DMS53 treated with DMSO at 0.1 percent for 48 hours (cell line): ENCODE results near the gene VIPR2.

Experiments used
- DNase-seq: peaks from one replicate; lab custom pipeline; 2025; ENCODE audit not compliant: unreplicated experiment; lab: John Stamatoyannopoulos, UW

VIPR2 gene

DNA sequence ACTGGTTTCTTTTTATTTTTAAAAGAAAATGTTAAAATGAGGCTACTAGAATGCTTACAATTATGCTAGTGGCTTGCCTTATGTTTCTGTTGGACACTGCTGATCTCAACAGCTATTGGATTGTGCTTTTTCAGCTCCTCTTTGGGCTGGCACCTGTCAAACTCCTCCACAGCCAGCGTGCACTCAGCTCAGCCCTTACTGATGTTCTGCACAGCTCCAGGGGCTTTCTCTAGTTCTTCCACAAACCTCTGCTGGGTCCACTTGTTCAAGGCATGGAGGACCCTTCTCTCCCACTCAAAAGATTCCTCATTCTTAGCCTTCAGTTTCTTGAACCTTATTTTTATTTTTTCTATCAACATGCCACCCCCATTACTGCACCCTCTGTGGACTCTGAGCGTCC, 96.0 kb downstream of the VIPR2 start:
- DNase-seq: no peak

DNA sequence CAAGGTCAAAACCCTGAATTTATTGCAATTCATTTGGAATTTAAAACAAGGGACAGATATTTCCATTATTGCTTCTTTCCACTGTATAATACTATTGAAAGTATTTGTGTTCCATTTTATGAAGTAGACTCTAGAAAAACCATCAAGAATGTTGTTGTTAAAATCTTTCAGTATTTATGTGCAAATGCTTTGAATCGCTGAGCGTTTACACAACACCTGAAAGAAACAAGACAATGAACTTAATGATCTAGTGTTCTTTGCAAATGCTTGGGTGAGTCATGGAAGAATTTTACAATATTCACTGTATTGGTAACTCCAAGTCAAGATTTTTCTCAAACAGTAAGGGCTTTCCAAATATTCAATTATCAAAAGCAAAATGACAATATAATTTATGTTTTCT, 97.1 kb downstream of the VIPR2 start:
- no peak for DNase-seq

DNA sequence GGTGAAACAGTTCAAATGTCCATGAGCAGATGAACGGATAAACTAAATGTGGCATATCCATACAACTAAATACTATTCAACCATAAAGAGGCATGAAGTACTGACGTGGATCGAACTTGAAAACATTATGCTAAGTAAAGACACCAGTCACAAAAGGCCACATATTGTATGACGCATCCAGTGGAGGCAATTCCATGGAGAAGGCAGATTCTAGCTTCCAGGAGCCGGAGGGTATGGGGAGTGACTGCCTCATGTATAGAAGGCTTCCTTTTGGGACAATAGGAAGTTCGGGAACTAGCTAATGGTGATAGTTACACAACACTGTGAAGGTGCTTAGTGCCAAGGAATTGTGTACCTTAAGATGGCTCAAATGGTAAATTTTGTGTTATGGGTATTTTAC, 98.4 kb downstream of the VIPR2 start:
- no peak for DNase-seq

DNA sequence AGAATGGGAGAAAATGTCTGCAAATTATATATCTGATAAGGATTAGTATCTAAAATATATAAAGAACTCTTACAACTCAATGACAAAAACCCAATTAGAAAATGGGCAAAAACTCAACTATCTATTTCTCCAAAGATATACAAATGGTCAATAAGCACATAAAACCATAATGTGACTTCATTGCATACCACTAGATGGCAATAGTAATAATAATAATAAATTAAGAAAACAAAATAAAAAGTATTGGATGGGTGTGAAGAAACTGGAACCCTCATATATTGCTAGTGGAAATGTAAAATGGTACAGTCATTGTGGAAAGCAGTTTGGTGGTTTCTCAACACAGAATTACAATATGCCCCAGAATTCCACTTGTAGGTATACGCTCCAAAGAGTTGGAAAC, 98.8 kb downstream of the VIPR2 start:
- no peak for DNase-seq

DNA sequence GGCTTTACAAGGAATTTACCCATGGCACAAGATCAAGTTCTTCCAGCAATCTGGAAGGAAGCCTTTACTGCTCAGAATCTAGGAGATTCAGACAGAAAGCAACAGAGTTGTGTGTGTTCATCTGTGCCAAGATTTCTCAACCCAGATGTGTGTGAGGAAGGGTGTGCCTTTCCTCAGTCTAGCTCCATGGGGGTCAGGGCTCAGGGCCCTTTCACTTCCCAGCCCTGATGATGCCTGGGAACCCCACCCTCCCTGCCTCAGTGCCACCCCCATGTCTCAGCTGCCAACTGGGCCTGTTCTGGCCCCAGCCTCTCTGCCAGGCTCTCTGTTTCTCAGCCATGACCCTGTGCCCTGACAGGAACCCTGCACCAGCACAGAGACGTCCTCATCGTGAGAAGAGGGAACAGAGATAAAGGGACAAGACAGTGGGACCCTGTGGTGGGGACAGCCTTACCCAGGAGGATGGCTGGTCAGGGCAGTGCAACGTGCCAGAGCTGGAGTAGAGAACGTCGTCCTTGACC, 102.0 kb downstream of the VIPR2 start:
- DNase-seq: no peak

DNA sequence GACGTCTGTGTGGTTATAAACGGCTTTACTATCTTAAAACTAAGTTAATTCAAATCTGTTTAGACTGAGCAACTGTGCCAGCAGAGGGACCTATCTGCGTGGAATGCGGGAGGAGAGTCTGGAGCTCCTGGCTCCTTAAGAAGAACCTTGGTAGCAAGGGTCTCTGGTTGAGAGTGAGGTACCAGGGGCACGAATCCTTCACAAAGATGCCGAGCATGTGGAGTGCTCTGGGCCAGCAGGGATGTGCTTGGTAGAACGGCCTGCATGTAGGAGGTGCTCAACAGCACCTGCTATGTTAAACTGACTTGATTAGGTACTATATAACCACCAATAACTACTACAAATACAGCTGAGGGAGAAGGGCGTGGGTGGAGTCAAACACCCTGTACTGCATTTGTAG, 102.6 kb downstream of the VIPR2 start:
- DNase-seq: no peak

DNA sequence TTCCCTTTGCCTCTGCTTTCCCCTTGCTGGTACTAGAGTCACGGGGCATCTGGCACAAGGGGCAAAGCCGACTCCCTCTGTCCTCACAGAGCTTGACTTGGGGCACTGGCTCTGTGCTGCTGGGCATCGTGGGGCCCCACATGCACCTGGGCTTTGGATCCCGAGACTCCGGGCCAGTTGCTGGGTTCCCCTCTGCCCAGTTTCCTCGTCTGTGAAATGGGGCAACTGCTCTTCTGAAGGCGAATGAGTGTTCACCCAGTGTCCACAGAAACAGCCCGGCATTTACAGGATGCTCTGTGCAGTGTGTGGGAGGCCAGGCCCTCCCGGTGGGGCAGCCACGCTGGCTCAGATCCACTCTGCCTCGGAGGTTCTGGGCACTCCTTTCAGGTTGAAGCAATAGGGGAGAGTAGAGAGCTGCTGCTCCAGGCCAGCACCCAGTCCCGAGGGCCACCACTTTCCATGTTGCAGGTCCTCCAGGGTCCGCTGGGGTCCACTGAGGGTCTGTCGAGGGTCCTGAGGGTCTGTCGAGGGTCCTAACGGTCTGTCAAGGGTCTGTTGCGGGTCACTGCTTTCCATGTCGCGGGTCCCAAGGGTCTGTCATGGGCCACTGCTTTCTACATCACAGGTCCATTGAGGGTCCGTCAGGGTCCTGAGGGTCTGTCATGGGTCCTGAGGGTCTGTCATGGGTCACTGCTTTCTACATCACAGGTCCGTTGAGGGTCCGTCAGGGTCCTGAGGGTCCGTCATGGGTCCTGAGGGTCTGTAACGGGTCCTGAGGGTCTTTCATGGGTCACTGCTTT, 103.6 kb downstream of the VIPR2 start:
- DNase-seq: no peak

DNA sequence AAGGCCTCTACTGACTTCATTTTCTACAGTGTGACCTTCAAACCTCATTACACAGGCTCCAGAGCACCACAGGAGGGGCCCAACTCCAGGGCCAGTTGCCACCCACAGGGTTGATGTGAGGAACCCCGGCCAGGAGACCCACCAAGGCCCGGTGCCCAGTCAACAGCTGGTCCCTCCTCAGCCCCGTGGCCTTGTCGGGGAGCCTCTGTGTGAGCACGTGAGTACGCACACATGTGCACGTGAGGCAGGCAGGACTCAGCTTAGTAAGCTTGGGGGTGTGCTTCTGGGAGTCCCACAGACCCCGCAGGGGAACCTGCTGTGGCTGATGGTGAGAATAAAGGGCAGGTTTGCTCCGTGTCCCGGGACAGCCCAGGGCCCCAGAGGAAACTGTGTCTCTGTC, 104.5 kb downstream of the VIPR2 start:
- no peak for DNase-seq

DNA sequence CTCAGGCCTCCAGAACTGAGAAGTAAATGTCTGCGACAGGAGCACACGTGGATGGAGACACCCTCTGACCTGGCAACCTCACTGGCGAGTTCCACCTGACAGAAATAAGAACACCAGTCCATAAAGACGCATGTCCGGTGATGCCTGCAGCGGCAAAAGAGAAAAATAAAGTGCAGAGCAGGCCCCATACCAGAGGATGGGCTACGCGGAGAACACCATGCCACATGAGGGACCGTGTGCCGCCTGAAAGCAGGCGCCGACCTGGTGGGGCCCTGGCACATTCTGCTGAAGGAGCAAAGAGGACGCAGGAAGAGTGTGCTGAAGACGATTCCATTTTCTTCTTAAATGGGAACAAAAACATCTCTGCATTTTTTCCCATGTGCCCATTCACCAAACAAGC, 105.0 kb downstream of the VIPR2 start:
- DNase-seq: no peak

DNA sequence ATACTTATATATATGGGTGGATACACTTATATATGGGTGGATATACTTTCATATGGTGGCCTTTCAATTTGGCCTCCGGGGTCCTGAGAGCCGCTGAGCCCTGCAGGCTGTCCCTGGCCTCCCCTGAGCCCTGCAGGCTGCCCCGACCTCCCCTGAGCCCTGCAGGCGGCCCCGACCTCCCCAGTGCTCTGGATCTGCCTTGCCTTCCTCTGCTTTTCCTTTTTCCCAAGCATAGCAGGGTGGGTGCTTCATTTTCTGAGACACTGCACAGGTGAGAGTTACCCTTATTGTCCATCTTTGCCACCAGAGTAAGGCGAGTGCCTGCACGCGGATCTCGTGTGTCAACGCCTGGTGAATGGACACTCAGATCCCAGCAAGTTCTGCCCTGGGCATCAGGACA, 106.6 kb downstream of the VIPR2 start:
- DNase-seq: no peak

DNA sequence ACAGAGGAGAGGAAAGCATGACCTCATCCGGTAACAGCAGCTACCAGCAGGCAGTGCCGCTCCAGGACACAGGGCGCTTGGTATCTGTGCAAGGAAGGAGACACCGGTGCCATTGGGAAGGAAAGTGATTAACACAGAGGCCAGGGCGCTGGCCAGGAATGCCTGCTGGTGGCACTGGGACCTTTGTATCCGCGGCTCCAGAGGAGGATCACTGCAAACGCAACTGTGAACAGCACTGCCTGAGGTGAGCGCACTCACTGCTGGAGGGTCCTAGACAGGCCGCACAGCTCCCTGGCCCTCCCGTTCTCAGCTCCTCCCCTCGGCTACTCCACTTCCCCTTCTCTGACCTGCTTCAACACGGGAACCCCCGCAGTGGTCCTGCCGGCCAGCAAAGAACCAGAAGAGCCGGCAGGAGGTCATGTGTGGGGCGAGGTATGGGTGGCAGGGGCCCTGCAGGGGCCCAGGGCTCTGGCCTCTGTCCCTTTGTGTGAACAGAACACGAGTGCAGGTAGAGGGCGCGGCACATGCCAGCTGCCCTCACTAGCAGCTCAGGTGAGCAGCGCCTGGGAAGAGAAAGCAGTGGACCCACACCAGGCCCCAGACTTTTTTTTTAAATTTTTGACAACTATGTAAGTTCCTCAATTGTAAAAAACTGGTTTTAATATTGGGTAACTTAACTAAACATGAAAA, 107.6 kb downstream of the VIPR2 start:
- no peak for DNase-seq

DNA sequence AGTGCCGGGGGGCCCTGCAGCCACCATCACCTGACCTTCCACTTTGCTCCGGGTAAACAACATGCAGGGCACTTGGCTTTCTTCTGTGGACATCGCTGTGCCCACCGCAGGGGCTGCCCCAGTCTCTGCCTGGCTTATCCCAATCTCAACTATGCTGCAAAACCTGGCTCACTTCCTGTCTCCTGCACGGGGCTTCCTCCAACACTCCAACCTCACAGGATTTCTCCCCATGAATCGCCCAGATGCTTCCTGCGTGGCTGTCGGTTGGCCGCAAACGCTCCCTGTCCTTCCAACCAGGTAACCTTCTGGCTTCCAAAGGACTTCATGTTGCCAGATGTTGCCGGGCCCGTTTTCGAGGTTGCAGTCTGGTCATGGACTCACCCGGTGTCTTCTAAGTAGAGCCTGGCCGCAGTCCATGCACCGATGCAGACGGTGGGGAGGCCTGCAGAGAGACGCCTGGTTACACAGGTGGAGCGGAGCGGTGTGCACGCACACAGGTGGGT, 109.0 kb downstream of the VIPR2 start:
- DNase-seq: no peak

DNA sequence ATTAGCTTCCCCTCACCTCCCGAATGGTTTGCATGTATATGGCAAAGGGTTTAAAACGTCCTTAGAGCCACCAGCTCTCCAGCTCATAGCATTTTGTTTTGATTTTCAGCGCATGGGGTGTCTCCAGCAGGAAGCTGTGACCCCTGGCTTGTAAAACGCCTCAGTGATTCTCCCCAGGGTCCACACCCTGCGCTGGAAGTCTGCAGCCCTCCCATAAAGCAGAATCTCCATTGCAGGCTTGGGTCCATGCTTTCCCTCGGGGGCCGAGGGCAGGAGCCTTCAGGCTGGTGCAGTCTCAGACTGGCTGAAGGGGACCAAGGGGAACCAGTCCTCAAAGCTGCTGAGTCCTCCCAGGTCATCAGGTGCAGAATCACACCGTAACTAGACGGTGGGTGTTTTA, 109.7 kb downstream of the VIPR2 start:
- no peak for DNase-seq

DNA sequence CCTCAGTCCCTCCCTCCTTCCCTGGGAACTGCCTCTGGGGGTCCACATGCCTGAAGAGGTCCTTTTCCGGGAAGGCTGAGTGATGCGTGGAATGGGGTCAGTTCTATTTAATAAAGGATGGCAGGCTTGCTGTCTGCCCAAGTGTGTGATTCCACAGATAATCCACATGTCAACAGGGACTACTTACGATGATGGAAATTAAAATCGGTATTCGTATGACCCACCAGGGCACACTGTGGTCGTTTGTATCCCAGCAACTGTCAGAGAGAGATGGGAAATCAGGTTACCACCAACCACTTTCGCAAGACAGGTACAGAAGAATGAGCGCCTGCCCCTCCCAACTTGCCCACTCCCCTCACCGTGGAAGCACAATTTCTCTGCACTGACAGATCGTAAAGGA, 110.3 kb downstream of the VIPR2 start:
- no peak for DNase-seq

DNA sequence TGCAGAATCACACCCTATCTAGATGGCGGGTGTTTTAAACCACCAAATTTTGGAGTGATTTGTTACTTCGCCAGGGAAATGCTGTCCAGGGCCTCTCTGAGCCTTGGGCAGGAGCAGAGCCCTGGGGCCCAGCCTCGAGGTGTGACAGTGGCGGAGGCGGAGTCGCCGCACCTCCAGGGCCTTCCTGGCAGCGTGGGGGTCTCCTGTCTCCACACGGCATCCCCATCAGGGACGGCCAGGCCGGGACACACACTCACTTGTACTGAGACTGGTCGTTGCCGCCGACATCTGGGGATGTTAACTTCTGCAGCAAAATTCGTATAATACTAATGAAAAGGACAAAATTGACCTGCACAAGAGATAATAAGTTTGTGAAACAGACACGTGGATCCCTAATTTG, 110.7 kb downstream of the VIPR2 start:
- DNase-seq: no peak

DNA sequence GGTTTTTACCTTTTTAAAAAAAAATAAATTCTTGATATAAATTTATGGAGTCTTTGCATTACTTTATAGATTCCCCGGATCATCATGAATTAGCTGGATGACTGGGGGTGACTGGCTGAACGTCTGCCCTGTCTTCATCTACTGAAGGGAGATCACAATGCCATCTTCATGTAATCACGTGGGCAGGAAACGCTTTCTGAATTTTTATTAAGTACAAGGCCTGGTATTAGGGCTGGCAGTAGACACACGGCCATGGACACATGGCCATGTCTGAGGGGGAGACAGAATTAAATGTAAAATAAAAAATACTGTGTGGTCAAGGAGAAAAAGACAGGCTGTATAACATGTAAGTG, 111.2 kb downstream of the VIPR2 start:
- DNase-seq: no peak

DNA sequence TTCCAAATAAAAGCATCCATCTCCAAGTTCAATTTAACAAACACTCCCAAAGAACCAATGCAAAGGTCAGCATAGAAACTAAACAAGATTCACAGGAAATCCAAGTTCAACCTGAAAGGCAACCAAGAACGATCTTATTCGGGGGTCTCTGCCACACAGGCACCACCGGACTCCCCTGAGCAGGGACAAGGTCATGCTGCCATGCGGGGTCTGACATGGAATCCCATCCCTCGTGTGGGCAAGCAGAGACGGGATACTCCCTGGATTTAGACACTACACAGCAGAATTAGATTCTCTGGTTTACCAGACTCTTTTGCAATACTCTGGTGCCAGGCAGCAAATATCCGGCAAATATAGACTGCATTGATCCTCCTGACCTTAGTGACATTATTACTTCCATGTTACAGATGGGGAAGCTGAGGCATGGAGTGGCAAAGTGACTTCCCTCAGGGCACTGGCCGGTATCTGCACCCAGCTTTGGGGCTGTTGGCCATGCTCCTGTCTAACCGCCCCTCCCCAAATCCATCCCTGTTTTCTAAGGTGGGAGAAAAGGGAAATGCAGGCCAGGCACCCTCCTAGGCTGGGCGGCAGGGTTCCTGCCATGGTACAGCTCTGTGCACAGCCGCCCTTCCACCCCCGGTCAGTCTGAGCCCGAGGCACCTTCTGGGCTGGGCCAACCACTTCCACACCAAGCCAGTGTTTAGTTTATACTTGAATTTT, 111.8 kb downstream of the VIPR2 start:
- DNase-seq: no peak

DNA sequence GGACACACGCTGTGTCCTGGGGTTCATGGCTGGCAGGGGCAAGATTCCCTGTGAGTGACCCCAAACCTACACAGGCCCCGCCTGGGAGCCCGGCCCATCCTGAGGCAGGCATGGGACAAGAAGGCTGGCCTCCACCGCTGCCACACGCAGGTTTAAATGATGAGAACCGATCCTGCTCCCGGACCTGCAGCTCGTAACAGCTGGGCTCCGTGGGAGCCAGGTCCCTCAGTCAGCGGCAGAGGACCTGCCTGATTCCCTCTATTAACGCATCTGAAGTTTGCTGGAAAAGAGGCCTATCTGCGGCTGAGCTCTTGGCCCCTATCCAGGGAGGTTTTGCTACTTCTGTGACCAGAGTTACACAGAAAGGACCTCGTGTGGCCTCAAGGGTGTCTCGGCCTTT, 112.3 kb downstream of the VIPR2 start:
- no peak for DNase-seq

DNA sequence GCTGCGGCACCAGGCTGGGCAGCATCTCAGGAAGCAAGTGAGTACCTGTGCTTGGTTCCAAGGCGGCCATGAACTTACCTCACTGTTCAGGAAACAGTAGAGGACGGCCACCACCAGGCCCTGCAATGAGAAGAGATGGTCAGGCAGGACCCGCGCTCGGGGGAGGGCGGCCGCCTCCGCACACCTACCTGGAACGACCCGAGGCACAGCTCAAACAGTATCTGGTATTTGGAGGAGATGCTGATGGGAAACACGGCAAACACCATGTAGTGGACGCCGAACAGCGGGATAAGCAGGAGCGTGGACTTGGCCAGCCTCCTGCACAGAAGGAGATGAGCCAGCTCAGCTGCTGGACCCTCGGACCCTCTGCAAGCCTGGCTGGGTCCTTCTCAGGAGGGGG, 112.9 kb downstream of the VIPR2 start:
- no peak for DNase-seq

DNA sequence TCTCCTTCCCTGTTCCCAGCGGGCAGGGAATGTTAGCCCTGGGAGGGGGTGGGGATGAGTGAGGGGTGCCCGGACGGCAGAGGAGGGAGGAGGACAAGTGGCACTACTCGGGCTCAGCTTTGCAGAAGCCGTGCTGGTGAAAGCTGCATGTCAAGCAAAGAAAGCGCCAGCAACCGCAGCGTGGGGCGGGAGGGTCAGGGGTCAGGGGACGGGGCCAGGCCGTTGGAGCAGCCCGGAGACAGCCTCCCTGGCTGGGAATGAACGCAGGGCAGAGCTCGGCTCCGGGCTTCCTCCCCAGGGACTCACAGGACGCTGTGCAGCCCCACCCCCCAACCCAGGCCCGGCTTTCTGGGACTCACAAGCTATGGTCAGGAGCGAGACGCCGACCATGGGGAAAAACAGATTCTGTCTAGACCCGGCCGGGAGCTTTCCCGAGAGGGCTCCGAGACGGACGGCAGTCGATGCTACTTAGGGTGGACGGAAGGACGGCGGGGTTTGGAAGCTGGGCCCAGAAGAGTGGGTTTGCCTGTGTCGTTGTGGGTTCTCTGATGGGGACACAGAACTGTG, 113.4 kb downstream of the VIPR2 start:
- DNase-seq: no peak

DNA sequence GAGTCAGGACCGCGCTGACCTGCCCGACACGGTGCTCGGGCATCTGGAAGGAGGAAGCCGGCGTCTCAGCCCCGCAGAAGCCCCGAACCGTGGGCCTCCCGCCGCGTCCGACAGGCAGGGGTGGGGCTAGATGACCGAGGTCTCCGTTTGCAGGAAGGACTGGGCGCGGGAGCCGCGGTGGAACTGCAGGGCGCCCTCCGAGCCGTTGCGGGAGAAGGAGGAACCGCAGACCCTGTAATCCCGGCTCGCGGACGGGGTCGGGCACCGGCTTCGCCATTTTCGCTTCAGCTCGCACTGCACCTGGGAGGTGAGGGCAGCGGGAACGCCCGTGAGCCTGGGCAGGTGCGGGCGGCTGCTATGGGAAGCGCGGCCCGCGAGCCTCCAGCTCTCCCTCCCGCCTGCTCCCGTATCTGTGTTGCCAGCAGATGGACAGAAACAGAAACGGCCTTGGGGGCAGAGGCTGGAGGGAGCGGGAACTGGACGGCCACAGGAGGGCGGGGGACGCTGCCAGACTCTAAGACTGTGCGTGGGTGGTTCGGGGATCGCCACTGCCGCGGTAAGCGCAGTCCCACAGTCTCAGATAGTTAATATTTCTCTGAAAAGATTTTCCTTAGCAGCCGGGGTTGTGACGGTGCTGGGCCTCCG, 114.1 kb downstream of the VIPR2 start:
- DNase-seq: peak; percentile 52
